Measurements from ENCODE around the gene NLGN2.

DNA sequence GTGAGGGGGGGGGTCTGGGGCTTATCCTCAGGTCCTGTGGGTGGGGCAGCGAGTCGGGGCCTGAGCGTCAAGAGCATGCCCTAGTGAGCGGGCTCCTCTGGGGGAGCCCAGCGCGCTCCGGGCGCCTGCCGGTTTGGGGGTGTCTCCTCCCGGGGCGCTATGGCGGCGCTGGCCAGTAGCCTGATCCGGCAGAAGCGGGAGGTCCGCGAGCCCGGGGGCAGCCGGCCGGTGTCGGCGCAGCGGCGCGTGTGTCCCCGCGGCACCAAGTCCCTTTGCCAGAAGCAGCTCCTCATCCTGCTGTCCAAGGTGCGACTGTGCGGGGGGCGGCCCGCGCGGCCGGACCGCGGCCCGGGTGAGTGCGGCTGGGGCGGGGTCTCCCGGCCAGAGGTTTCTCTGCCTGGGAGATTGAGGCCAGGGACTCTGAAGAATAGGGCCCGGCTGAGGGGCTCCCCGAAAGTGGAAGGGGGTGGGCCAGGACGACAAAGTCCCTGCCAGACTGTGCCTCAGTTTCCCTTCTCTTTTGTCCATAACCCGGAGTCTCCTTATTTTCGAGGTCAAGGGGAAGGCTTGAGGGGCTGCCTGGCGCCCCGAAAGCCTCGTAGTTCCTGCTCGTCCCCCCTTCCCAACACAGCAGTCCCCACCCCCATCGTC is 31.9 kb downstream of the NLGN2 start, which contains the start of gene FGF11:
- TF ChIP-seq, protein P1, sequence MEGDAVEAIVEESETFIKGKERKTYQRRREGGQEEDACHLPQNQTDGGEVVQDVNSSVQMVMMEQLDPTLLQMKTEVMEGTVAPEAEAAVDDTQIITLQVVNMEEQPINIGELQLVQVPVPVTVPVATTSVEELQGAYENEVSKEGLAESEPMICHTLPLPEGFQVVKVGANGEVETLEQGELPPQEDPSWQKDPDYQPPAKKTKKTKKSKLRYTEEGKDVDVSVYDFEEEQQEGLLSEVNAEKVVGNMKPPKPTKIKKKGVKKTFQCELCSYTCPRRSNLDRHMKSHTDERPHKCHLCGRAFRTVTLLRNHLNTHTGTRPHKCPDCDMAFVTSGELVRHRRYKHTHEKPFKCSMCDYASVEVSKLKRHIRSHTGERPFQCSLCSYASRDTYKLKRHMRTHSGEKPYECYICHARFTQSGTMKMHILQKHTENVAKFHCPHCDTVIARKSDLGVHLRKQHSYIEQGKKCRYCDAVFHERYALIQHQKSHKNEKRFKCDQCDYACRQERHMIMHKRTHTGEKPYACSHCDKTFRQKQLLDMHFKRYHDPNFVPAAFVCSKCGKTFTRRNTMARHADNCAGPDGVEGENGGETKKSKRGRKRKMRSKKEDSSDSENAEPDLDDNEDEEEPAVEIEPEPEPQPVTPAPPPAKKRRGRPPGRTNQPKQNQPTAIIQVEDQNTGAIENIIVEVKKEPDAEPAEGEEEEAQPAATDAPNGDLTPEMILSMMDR (IDR thresholded peaks at IDR 0.05), result no peak
- TF ChIP-seq FOXK1 (CRISPR knock-in tag; IDR thresholded peaks at IDR 0.05), result 0 out of 2 replicates have a peak, but pooled peaks have one; percentile 6
- TF ChIP-seq ATF1 (CRISPR knock-in tag; IDR thresholded peaks at IDR 0.05), result no peak
- TF ChIP-seq, protein P2, sequence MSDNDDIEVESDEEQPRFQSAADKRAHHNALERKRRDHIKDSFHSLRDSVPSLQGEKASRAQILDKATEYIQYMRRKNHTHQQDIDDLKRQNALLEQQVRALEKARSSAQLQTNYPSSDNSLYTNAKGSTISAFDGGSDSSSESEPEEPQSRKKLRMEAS (CRISPR knock-in tag; IDR thresholded peaks at IDR 0.05), result no peak
- TF ChIP-seq NR1H2 (CRISPR knock-in tag; IDR thresholded peaks at IDR 0.05), result no peak
- TF ChIP-seq JUN (CRISPR knock-in tag; IDR thresholded peaks at IDR 0.05), result no peak
- TF ChIP-seq, protein P3, sequence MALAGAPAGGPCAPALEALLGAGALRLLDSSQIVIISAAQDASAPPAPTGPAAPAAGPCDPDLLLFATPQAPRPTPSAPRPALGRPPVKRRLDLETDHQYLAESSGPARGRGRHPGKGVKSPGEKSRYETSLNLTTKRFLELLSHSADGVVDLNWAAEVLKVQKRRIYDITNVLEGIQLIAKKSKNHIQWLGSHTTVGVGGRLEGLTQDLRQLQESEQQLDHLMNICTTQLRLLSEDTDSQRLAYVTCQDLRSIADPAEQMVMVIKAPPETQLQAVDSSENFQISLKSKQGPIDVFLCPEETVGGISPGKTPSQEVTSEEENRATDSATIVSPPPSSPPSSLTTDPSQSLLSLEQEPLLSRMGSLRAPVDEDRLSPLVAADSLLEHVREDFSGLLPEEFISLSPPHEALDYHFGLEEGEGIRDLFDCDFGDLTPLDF (CRISPR knock-in tag; IDR thresholded peaks at IDR 0.05), result no peak
- TF ChIP-seq, protein P4, sequence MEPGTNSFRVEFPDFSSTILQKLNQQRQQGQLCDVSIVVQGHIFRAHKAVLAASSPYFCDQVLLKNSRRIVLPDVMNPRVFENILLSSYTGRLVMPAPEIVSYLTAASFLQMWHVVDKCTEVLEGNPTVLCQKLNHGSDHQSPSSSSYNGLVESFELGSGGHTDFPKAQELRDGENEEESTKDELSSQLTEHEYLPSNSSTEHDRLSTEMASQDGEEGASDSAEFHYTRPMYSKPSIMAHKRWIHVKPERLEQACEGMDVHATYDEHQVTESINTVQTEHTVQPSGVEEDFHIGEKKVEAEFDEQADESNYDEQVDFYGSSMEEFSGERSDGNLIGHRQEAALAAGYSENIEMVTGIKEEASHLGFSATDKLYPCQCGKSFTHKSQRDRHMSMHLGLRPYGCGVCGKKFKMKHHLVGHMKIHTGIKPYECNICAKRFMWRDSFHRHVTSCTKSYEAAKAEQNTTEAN (CRISPR knock-in tag; IDR thresholded peaks at IDR 0.05), result 0 out of 2 replicates have a peak, but pooled peaks have one; percentile 19
- no peak for TF ChIP-seq TEAD4 (CRISPR knock-in tag; IDR thresholded peaks at IDR 0.05)

All from WTC11 (cell line).